Measurements from ENCODE around the gene RALGPS1. TPM values are rescaled to one million over a fixed set of nuclear protein-coding genes. Genes with fewer than 3 reads are reported as not detected.

Gene RALGPS1
- total RNA-seq, 1 experiment from 2014 or later = 28.5 TPM

GRCh38 chr9:127154390-127155191 lies 240.0 kb downstream of the RALGPS1 start:
- Mint-ChIP-seq H3K27ac (no peak overlapping the region), H3K4me3 (no peak overlapping the region), H3K36me3 (no peaks in the 10 kb centered on the region), H3K27me3 (ENCODE audit: low read depth) (peaks cover 2% of the 10 kb centered on the region), H3K4me1 (peaks cover 7% of the 10 kb centered on the region), H3K9me3 (no peaks in the 10 kb centered on the region)
- ChIA-PET POLR2A (no interaction called here), CTCF (interaction anchor here (0.6 to 1.5 kb wide), 2 partner anchors 214 to 523 kb away, joined by 5 read pairs; no protein-coding TSS in a partner anchor)
- DNase-seq (ENCODE audit: low spot score) (no peak), ATAC-seq (no peak)
- TF ChIP-seq NFYB (CRISPR knock-in tag; conservative IDR thresholded peaks at IDR 0.05; ENCODE audit: low read depth) (no peak), MAX (CRISPR knock-in tag; IDR thresholded peaks at IDR 0.05) (no peak), ZNF121 (CRISPR knock-in tag; IDR thresholded peaks at IDR 0.05) (no peak), FOXK1 (CRISPR knock-in tag; IDR thresholded peaks at IDR 0.05) (no peak), PRDM15 (CRISPR knock-in tag; IDR thresholded peaks at IDR 0.05) (no peak), STAT6 (CRISPR knock-in tag; conservative IDR thresholded peaks at IDR 0.05; ENCODE audit: low read depth) (no peak), GRHL2 (CRISPR knock-in tag; IDR thresholded peaks at IDR 0.05; ENCODE audit: insufficient replicate concordance, severe bottlenecking) (no peak), SP1 (CRISPR knock-in tag; conservative IDR thresholded peaks at IDR 0.05) (no peak), MYBL2 (CRISPR knock-in tag; IDR thresholded peaks at IDR 0.05) (no peak), FOXP4 (CRISPR knock-in tag; IDR thresholded peaks at IDR 0.05) (no peak), ZNF423 (CRISPR knock-in tag; IDR thresholded peaks at IDR 0.05) (no peak), AR (CRISPR knock-in tag; IDR thresholded peaks at IDR 0.05) (no peak), CTCF (IDR thresholded peaks at IDR 0.05) (no peak), PREB (CRISPR knock-in tag; IDR thresholded peaks at IDR 0.05; ENCODE audit: borderline replicate concordance) (no peak), MLX (CRISPR knock-in tag; IDR thresholded peaks at IDR 0.05) (no peak), IRF1 (CRISPR knock-in tag; IDR thresholded peaks at IDR 0.05) (no peak)
